Vagina (tissue), 2 donors: ENCODE results near the gene BCR. TPM values are rescaled to one million over a fixed set of nuclear protein-coding genes. Genes with fewer than 3 reads are reported as not detected.
A peak's percentile ranks its signal among the peaks of the same experiment; 100 is the strongest.

ENCODE experiments used
- DNase-seq, 2 donors: peaks; one replicate each; pipeline ENCODE4 v3.0.0-alpha.2; 2017; ENCODE audit errors: extremely low spot score in 2 of 2
- H3K27ac ChIP-seq: fragments of 200-600 bp; sonication (generic); one replicate; pipeline ENCODE4 v1.5.1; 2019
- H3K27me3 ChIP-seq: fragments of 200-600 bp; sonication (generic); one replicate; pipeline ENCODE4 v1.5.1; 2019
- H3K36me3 ChIP-seq, 2 donors: fragments of 200-600 bp; sonication (generic); one replicate each; pipeline ENCODE4 v1.5.1; 2017 to 2019
- H3K4me1 ChIP-seq: fragments of 200-600 bp; sonication (generic); one replicate; pipeline ENCODE4 v1.5.1; 2019
- H3K4me3 ChIP-seq, 2 donors: fragments of 200-600 bp; sonication (generic); 1 replicate in 1 of 2; 2 replicates in 1 of 2; pipeline ENCODE4 v1.5.1; 2016 to 2019
- H3K9me3 ChIP-seq: fragments of 200-600 bp; sonication (generic); one replicate; pipeline ENCODE4 v1.5.1; 2019
- CTCF ChIP-seq, 3 experiments: fragments of 450-650 bp in 2 of 3; fragments of 200-600 bp in 1 of 3; sonication (generic) in 1 of 3; IDR thresholded peaks; one replicate each; pipeline ENCODE4 v1.5.1; 2017 to 2019; ENCODE audit warnings: antibody characterized with exemption in 3 of 3, mild to moderate bottlenecking in 2 of 3, moderate library complexity in 2 of 3
- POLR2A ChIP-seq, 2 donors: fragments of 450-650 bp; IDR thresholded peaks; one replicate each; pipeline ENCODE4 v1.6.1; 2017; ENCODE audit warnings: antibody characterized with exemption in 2 of 2, mild to moderate bottlenecking in 2 of 2, moderate library complexity in 2 of 2
- POLR2AphosphoS5 ChIP-seq, 2 donors: sonication (generic); formaldehyde crosslinking; IDR thresholded peaks; one replicate each; pipeline ENCODE4 v1.9.0; 2017; ENCODE audit warnings: antibody characterized with exemption in 2 of 2, mild to moderate bottlenecking in 2 of 2, low read depth in 1 of 2; ENCODE audit not compliant: insufficient read depth in 1 of 2
- intact Hi-C: fragments of 100-400 bp; cut with DNase I; formaldehyde crosslinking; loops from one replicate; pipeline ENCODE4 v1.15.1; 2023
- total RNA-seq: library from RNA; depleted of rRNA; stranded (reverse); fragments of >200 nt; gene quantifications from one replicate; pipeline ENCODE4 v1.2.3, GENCODE V29; 2016

The BCR gene
- total RNA-seq, 1 donor from 2014 or later, result 52.5 TPM

- no peak for DNase-seq
- TF ChIP-seq POLR2A (IDR thresholded peaks at IDR 0.05) (no peak), CTCF (IDR thresholded peaks at IDR 0.05) (no peak), POLR2AphosphoS5 (IDR thresholded peaks at IDR 0.05; ENCODE audit: insufficient read depth in 1 of 2, low read depth in 1 of 2) (no peak)
- H3K27ac ChIP-seq, result peak overlapping the region; percentile 81
- intact Hi-C loops, result loop anchor here (1.0 kb wide), 1 partner anchor 100 kb away; the partner anchor contains the start of gene BCR
- H3K36me3 ChIP-seq, result peaks cover 0 to 17% of the 10 kb centered on the region in 2 donors
- H3K4me3 ChIP-seq, result no peak overlapping the region
- H3K9me3 ChIP-seq, result no peaks in the 10 kb centered on the region
- H3K27me3 ChIP-seq, result no peaks in the 10 kb centered on the region
- H3K4me1 ChIP-seq, result peaks cover 48% of the 10 kb centered on the region
Observed at GRCh38 chr22:23280356-23281052, 100.2 kb downstream of the BCR start.

GRCh38 chr22:23281053-23281405, 100.7 kb downstream of the BCR start:
- Histone ChIP-seq H3K27ac (peak overlapping the region; percentile 81), H3K36me3 (peaks cover 0 to 18% of the 10 kb centered on the region in 2 donors), H3K4me1 (peaks cover 48% of the 10 kb centered on the region), H3K4me3 (no peak overlapping the region), H3K9me3 (no peaks in the 10 kb centered on the region), H3K27me3 (no peaks in the 10 kb centered on the region)
- intact Hi-C loops, result loop anchor here (1.0 kb wide), 1 partner anchor 101 kb away; the partner anchor contains the start of gene BCR
- DNase-seq, result no peak
- TF ChIP-seq POLR2AphosphoS5 (IDR thresholded peaks at IDR 0.05; ENCODE audit: insufficient read depth in 1 of 2, low read depth in 1 of 2), result no peak
- no peak for TF ChIP-seq POLR2A (IDR thresholded peaks at IDR 0.05)
- no peak for TF ChIP-seq CTCF (IDR thresholded peaks at IDR 0.05)

- peak overlapping the region in 1 of 2 donors; percentile 9 for H3K4me3 ChIP-seq
- DNase-seq, result no peak
- no peaks in the 10 kb centered on the region for H3K9me3 ChIP-seq
- intact Hi-C loops, result loop anchor here (1.0 kb wide), 1 partner anchor 101 kb away; the partner anchor contains the start of gene BCR
- H3K36me3 ChIP-seq, result peaks cover 0 to 18% of the 10 kb centered on the region in 2 donors
- no peaks in the 10 kb centered on the region for H3K27me3 ChIP-seq
- peak overlapping the region; percentile 81 for H3K27ac ChIP-seq
- TF ChIP-seq POLR2AphosphoS5 (IDR thresholded peaks at IDR 0.05; ENCODE audit: insufficient read depth in 1 of 2, low read depth in 1 of 2), result no peak
- peak; percentile 93 to 96 (median 95) for TF ChIP-seq CTCF (IDR thresholded peaks at IDR 0.05)
- H3K4me1 ChIP-seq, result peaks cover 48% of the 10 kb centered on the region
Observed at GRCh38 chr22:23281406-23282088, 101.2 kb downstream of the BCR start.

GRCh38 chr22:23282089-23282501, 101.8 kb downstream of the BCR start:
- no peak overlapping the region for H3K4me3 ChIP-seq
- intact Hi-C loops, result no loop called here
- H3K4me1 ChIP-seq, result peaks cover 48% of the 10 kb centered on the region
- H3K36me3 ChIP-seq, result peaks cover 0 to 22% of the 10 kb centered on the region in 2 donors
- H3K27me3 ChIP-seq, result no peaks in the 10 kb centered on the region
- H3K9me3 ChIP-seq, result no peaks in the 10 kb centered on the region
- TF ChIP-seq POLR2AphosphoS5 (IDR thresholded peaks at IDR 0.05; ENCODE audit: insufficient read depth in 1 of 2, low read depth in 1 of 2), result peak; percentile 73 to 78
- no peak for TF ChIP-seq POLR2A (IDR thresholded peaks at IDR 0.05)
- peak in 1 of 3 experiments; percentile 20 for TF ChIP-seq CTCF (IDR thresholded peaks at IDR 0.05)
- peak in 1 of 2 donors; percentile 92 for DNase-seq
- H3K27ac ChIP-seq, result peak overlapping the region; percentile 81
